ENCODE results near the gene KLF5. TPM values are rescaled to one million over a fixed set of nuclear protein-coding genes. Genes with fewer than 3 reads are reported as not detected.

The KLF5 gene
- total RNA-seq, 2 experiments from 2014 or later = 1.3 to 1.9 TPM

DNA sequence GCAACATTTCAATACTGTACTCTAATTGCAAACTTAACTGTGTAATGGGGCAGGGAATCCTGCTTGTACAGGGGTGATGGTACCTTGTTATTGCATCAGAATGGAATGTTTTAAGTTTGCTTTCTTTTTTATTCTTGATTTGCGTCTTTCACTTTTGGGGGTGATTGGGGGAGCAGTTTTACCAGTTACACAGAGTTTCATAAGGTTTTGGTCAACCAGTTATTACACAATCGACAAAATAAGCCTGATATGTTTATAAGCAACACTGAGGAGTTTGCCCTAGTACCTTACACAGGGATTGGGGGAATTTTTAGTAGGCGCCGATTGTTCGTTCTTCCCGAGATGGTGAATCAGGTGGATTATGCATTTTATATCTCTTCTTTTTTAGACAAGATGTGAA lies 2.7 kb downstream of the KLF5 start:
- CTCF ChIA-PET = interaction anchor here (1.3 kb wide), 1 partner anchor 10 kb away, joined by 5 read pairs; no protein-coding TSS in a partner anchor
- Mint-ChIP-seq H3K27ac (no peak overlapping the region), H3K4me3 (no peak overlapping the region), H3K9me3 (no peaks in the 10 kb centered on the region), H3K4me1 (ENCODE audit: low read depth) (peaks cover 17% of the 10 kb centered on the region), H3K36me3 (ENCODE audit: low read depth) (no peaks in the 10 kb centered on the region), H3K27me3 (ENCODE audit: low read depth) (peaks cover 16% of the 10 kb centered on the region)
- DNase-seq = no peak
- intact Hi-C loops (cut with micrococcal nuclease) = no loop called here

DNA sequence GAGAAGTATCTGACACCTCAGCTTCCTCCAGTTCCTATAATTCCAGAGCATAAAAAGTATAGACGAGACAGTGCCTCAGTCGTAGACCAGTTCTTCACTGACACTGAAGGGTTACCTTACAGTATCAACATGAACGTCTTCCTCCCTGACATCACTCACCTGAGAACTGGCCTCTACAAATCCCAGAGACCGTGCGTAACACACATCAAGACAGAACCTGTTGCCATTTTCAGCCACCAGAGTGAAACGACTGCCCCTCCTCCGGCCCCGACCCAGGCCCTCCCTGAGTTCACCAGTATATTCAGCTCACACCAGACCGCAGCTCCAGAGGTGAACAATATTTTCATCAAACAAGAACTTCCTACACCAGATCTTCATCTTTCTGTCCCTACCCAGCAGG lies 3.1 kb downstream of the KLF5 start:
- no peak for DNase-seq
- CTCF ChIA-PET = interaction anchor here (1.3 kb wide), 1 partner anchor 9 kb away, joined by 5 read pairs; no protein-coding TSS in a partner anchor
- intact Hi-C loops (cut with micrococcal nuclease) = no loop called here
- Mint-ChIP-seq H3K9me3 (no peaks in the 10 kb centered on the region), H3K4me1 (ENCODE audit: low read depth) (peaks cover 17% of the 10 kb centered on the region), H3K36me3 (ENCODE audit: low read depth) (no peaks in the 10 kb centered on the region), H3K4me3 (no peak overlapping the region), H3K27me3 (ENCODE audit: low read depth) (peaks cover 16% of the 10 kb centered on the region), H3K27ac (no peak overlapping the region)

GRCh38 chr13:73062468-73062867 lies 3.7 kb downstream of the KLF5 start:
- DNase-seq = no peak
- H3K27ac Mint-ChIP-seq = no peak overlapping the region
- CTCF ChIA-PET = interaction anchor here (0.6 to 1.3 kb wide), 3 partner anchors 9 to 983 kb away, joined by 3 to 5 read pairs (median 3); no protein-coding TSS in a partner anchor
- intact Hi-C loops (cut with micrococcal nuclease) = no loop called here
- H3K27me3 Mint-ChIP-seq (ENCODE audit: low read depth) = peaks cover 16% of the 10 kb centered on the region
- H3K4me1 Mint-ChIP-seq (ENCODE audit: low read depth) = peaks cover 17% of the 10 kb centered on the region
- H3K36me3 Mint-ChIP-seq (ENCODE audit: low read depth) = no peaks in the 10 kb centered on the region
- no peak overlapping the region for H3K4me3 Mint-ChIP-seq
- no peaks in the 10 kb centered on the region for H3K9me3 Mint-ChIP-seq

DNA sequence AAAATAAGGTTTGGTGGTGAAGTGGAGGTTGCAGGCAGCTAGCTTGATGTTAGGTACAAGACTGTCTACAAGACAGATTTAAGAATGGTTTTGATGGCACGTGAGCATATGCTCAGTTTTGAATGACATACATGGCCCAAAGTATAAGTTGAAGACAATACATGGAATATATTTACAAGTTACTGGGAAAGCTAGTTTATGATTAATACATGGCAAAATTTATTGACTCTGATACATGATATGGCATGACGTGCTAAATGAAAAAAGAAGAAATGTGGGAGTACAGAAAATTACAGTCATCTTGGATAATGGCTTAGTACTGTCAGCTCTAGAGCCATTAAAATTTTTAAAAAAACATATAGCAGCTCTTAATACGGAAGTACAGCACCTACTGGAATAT lies 4.4 kb downstream of the KLF5 start:
- intact Hi-C loops (cut with micrococcal nuclease) = no loop called here
- no peak overlapping the region for H3K27ac Mint-ChIP-seq
- CTCF ChIA-PET = interaction anchor here (0.6 to 0.7 kb wide), 2 partner anchors 64 to 983 kb away, joined by 3 read pairs; no protein-coding TSS in a partner anchor

GRCh38 chr13:73065036-73065435 lies 6.2 kb downstream of the KLF5 start:
- Mint-ChIP-seq H3K27me3 (ENCODE audit: low read depth) (peaks cover 7% of the 10 kb centered on the region), H3K9me3 (no peaks in the 10 kb centered on the region), H3K36me3 (ENCODE audit: low read depth) (no peaks in the 10 kb centered on the region), H3K4me1 (ENCODE audit: low read depth) (peaks cover 10% of the 10 kb centered on the region), H3K27ac (no peak overlapping the region), H3K4me3 (no peak overlapping the region)
- DNase-seq = no peak
- CTCF ChIA-PET = no interaction called here
- intact Hi-C loops (cut with micrococcal nuclease) = no loop called here

More for the DNA sequence above, 4.4 kb downstream of the KLF5 start:
- Mint-ChIP-seq H3K27me3 (ENCODE audit: low read depth) (peaks cover 12% of the 10 kb centered on the region), H3K4me3 (no peak overlapping the region), H3K36me3 (ENCODE audit: low read depth) (no peaks in the 10 kb centered on the region), H3K4me1 (ENCODE audit: low read depth) (peaks cover 16% of the 10 kb centered on the region), H3K9me3 (no peaks in the 10 kb centered on the region)
- DNase-seq = no peak

DNA sequence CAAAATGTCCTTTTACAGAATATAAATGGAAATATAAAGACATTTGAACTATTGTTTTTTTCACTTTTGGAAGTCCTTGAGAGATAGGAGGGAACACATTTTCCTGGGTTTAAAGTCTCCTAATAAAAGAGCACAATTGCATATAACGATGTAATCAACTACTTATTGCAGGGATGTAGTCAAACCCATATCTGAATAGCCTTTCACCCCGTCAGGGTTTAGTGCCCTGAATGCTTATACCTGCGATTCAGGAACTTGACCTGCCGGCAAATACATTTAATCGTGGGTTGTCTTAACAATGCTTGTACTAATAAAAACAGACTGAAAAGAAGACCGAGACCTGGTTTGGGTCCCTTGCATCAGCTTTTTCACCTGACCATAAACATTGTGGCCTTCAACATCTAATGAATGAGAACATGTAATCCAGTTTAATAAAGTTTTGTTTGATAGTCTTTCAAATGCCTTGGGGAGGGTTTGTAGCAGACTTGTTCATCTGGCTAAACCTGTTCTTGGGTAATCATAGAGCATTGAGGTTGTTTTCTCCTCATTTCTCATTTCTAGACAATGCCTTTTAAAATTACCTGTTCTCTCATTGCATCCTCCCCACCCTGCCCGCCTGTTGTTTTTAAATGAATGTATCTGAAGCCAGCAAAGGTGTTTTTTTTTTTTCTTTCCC lies 7.0 kb downstream of the KLF5 start:
- H3K27ac Mint-ChIP-seq = no peak overlapping the region

DNA sequence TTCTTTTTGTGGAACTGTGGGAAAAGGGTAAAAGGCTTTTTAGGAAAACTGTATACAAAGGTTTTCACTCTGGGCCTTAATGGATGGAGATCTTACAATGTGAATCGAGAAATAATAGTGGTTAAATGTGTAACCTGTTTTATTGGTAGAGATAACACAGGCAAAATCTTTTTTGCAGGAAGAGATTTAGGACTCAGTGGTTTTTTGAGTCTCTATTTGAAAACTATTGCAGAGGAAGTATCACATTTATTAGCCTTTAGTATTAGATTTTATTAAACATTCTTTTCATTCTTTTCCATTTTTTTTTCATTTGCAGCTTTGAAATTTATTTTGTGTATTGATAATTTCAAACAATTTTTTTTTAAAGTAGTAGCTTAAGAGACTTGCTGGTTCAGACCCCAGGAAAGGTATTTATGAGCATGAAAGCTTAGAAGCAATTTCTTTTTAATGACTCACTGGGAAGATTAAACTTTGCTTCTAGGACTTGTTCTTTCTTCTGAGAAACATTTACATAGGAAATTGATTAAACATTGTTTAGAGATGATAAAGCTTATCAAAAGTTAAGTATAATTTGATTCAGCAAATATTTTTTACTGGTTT lies 10.5 kb downstream of the KLF5 start:
- CTCF ChIA-PET = interaction anchor here (0.8 kb wide), 1 partner anchor 42 kb away, joined by 3 read pairs; no protein-coding TSS in a partner anchor
- no peak for DNase-seq
- no peak overlapping the region for H3K4me3 Mint-ChIP-seq
- no peaks in the 10 kb centered on the region for H3K27me3 Mint-ChIP-seq (ENCODE audit: low read depth)
- intact Hi-C loops (cut with micrococcal nuclease) = no loop called here
- H3K9me3 Mint-ChIP-seq = no peaks in the 10 kb centered on the region
- no peak overlapping the region for H3K27ac Mint-ChIP-seq
- peaks cover 8% of the 10 kb centered on the region for H3K4me1 Mint-ChIP-seq (ENCODE audit: low read depth)
- no peaks in the 10 kb centered on the region for H3K36me3 Mint-ChIP-seq (ENCODE audit: low read depth)

More for the DNA sequence above, 7.0 kb downstream of the KLF5 start:
- CTCF ChIA-PET = no interaction called here
- H3K9me3 Mint-ChIP-seq = no peaks in the 10 kb centered on the region
- H3K36me3 Mint-ChIP-seq (ENCODE audit: low read depth) = no peaks in the 10 kb centered on the region
- peaks cover 3% of the 10 kb centered on the region for H3K4me1 Mint-ChIP-seq (ENCODE audit: low read depth)
- no peaks in the 10 kb centered on the region for H3K27me3 Mint-ChIP-seq (ENCODE audit: low read depth)
- intact Hi-C loops (cut with micrococcal nuclease) = no loop called here
- no peak overlapping the region for H3K4me3 Mint-ChIP-seq
- no peak for DNase-seq

GRCh38 chr13:73070451-73071098 lies 11.8 kb downstream of the KLF5 start:
- Mint-ChIP-seq H3K36me3 (ENCODE audit: low read depth) (no peaks in the 10 kb centered on the region), H3K27me3 (ENCODE audit: low read depth) (no peaks in the 10 kb centered on the region), H3K4me1 (ENCODE audit: low read depth) (peaks cover 8% of the 10 kb centered on the region), H3K27ac (no peak overlapping the region), H3K9me3 (no peaks in the 10 kb centered on the region), H3K4me3 (no peak overlapping the region)
- DNase-seq = no peak
- CTCF ChIA-PET = interaction anchor here (1.7 kb wide), 1 partner anchor 8 kb away, joined by 5 read pairs; no protein-coding TSS in a partner anchor
- intact Hi-C loops (cut with micrococcal nuclease) = no loop called here

- Mint-ChIP-seq H3K27ac (no peak overlapping the region), H3K4me3 (no peak overlapping the region), H3K27me3 (ENCODE audit: low read depth) (no peaks in the 10 kb centered on the region), H3K9me3 (no peaks in the 10 kb centered on the region), H3K4me1 (ENCODE audit: low read depth) (peaks cover 8% of the 10 kb centered on the region), H3K36me3 (ENCODE audit: low read depth) (no peaks in the 10 kb centered on the region)
- CTCF ChIA-PET = interaction anchor here (0.7 to 0.8 kb wide), 2 partner anchors 9 to 16 kb away, joined by 3 read pairs; no protein-coding TSS in a partner anchor
- intact Hi-C loops (cut with micrococcal nuclease) = no loop called here
- no peak for DNase-seq
Observed at GRCh38 chr13:73072239-73072900, 13.6 kb downstream of the KLF5 start.

GRCh38 chr13:73073050-73073449 lies 14.2 kb downstream of the KLF5 start:
- no peak for DNase-seq
- H3K4me3 Mint-ChIP-seq = no peak overlapping the region
- no peaks in the 10 kb centered on the region for H3K27me3 Mint-ChIP-seq (ENCODE audit: low read depth)
- no peaks in the 10 kb centered on the region for H3K9me3 Mint-ChIP-seq
- no peak overlapping the region for H3K27ac Mint-ChIP-seq
- CTCF ChIA-PET = interaction anchor here (0.7 to 0.8 kb wide), 2 partner anchors 9 to 17 kb away, joined by 3 read pairs; no protein-coding TSS in a partner anchor
- intact Hi-C loops (cut with micrococcal nuclease) = no loop called here
- peaks cover 8% of the 10 kb centered on the region for H3K4me1 Mint-ChIP-seq (ENCODE audit: low read depth)
- no peaks in the 10 kb centered on the region for H3K36me3 Mint-ChIP-seq (ENCODE audit: low read depth)

DNA sequence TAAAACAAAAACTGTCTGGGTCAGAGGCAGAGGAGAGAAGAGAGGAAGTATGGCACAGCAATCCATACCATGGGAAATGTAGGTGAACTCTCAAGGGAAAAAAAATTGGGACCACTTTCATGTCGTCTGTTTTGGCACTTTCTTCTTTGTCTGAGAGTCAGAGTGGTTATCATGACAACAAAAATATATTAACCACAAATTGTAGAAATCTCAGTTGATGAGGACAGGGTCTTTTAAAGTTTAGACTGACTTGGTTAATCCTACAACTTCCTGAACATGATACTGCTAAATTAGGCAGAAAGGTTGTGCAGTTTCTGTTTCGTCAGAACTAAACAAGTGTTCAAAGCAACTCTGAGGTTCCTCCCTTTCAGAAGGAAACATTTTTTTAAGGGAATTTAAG lies 15.2 kb downstream of the KLF5 start:
- H3K27me3 Mint-ChIP-seq (ENCODE audit: low read depth) = no peaks in the 10 kb centered on the region
- no peak for DNase-seq

GRCh38 chr13:73074926-73075325 lies 16.1 kb downstream of the KLF5 start:
- no peak overlapping the region for H3K27ac Mint-ChIP-seq
- no peak overlapping the region for H3K4me3 Mint-ChIP-seq
- no peaks in the 10 kb centered on the region for H3K36me3 Mint-ChIP-seq (ENCODE audit: low read depth)
- CTCF ChIA-PET = interaction anchor here (0.6 to 1.5 kb wide), 3 partner anchors 20 to 1121 kb away, joined by 3 to 4 read pairs (median 3); no protein-coding TSS in a partner anchor
- no peaks in the 10 kb centered on the region for H3K9me3 Mint-ChIP-seq
- peaks cover 8% of the 10 kb centered on the region for H3K4me1 Mint-ChIP-seq (ENCODE audit: low read depth)
- no peaks in the 10 kb centered on the region for H3K27me3 Mint-ChIP-seq (ENCODE audit: low read depth)
- no peak for DNase-seq
- intact Hi-C loops (cut with micrococcal nuclease) = no loop called here

More for the DNA sequence above, 15.2 kb downstream of the KLF5 start:
- intact Hi-C loops (cut with micrococcal nuclease) = no loop called here
- no peaks in the 10 kb centered on the region for H3K36me3 Mint-ChIP-seq (ENCODE audit: low read depth)
- no peak overlapping the region for H3K4me3 Mint-ChIP-seq
- H3K4me1 Mint-ChIP-seq (ENCODE audit: low read depth) = peaks cover 8% of the 10 kb centered on the region
- CTCF ChIA-PET = no interaction called here
- no peaks in the 10 kb centered on the region for H3K9me3 Mint-ChIP-seq
- H3K27ac Mint-ChIP-seq = no peak overlapping the region

Measured in activated naive CD4-positive, alpha-beta T cell treated with anti-CD3 and anti-CD28 coated beads for 36 hours (primary cell).